Measurements from ENCODE around the gene CNIH4. TPM values are rescaled to one million over a fixed set of nuclear protein-coding genes. Genes with fewer than 3 reads are reported as not detected.

The CNIH4 gene
- total RNA-seq, 1 experiment from 2014 or later: 104 TPM

- Histone ChIP-seq H3K56ac (ENCODE audit: insufficient read length, low read depth, low read length) (no peak overlapping the region), H3K18ac (ENCODE audit: insufficient read length, low read depth, low read length) (no peak overlapping the region), H3K14ac (ENCODE audit: insufficient read depth, low read length) (no peak overlapping the region), H3K27ac (ENCODE audit: insufficient read length, low read depth, low read length) (no peak overlapping the region), H2AK5ac (ENCODE audit: insufficient read length, low read length) (no peak overlapping the region), H2BK5ac (ENCODE audit: insufficient read length, low read length) (no peak overlapping the region), H2BK12ac (ENCODE audit: insufficient read length, low read depth, low read length) (no peak overlapping the region), H3K79me2 (ENCODE audit: insufficient read depth, low read length) (peaks cover 14% of the 10 kb centered on the region; the same call in 1 of the 2 replicates), H3K4ac (ENCODE audit: low read depth, low read length) (no peak overlapping the region), H3T11ph (ENCODE audit: low read length) (no peak overlapping the region), H3K9ac (ENCODE audit: extremely low read depth, insufficient read length, low read length) (no peak overlapping the region), H3K4me1 (ENCODE audit: insufficient read depth, low read length) (no peaks in the 10 kb centered on the region), H3K4me2 (ENCODE audit: insufficient read depth, insufficient read length, low read length) (no peak overlapping the region), H3K9me3 (ENCODE audit: control insufficient read depth, low read depth, low read length) (no peaks in the 10 kb centered on the region), H2BK20ac (ENCODE audit: low read depth, low read length, poor library complexity, severe bottlenecking) (no peak overlapping the region), H3K27me3 (ENCODE audit: insufficient read depth, low read length) (no peaks in the 10 kb centered on the region), H3K23me2 (ENCODE audit: insufficient read length, low read depth, low read length, poor library complexity, severe bottlenecking) (peaks cover 9% of the 10 kb centered on the region), H2BK120ac (ENCODE audit: low read depth, low read length, poor library complexity, severe bottlenecking) (no peak overlapping the region), H4K91ac (ENCODE audit: insufficient read length, low read depth, low read length) (no peak overlapping the region), H4K20me1 (ENCODE audit: control insufficient read depth, insufficient read depth, insufficient read length) (no peaks in the 10 kb centered on the region), H3K79me1 (ENCODE audit: insufficient read depth, low read depth, low read length, poor library complexity, severe bottlenecking) (peaks cover 11% of the 10 kb centered on the region), H2BK15ac (ENCODE audit: low read depth, low read length) (no peak overlapping the region), H2AFZ (ENCODE audit: low read length) (no peak overlapping the region), H4K8ac (replicated peaks; ENCODE audit: insufficient read length, low read depth, low read length) (no peak overlapping the region), H3K23ac (ENCODE audit: insufficient read length, low read depth, low read length) (no peak overlapping the region), H4K5ac (ENCODE audit: insufficient read length, low read depth, low read length) (no peak overlapping the region)
- Mint-ChIP-seq H3K27me3 (ENCODE audit: low read depth) (no peaks in the 10 kb centered on the region), H3K36me3 (ENCODE audit: insufficient read depth in 1 of 3, low read depth in 3 of 3) (peaks cover 3 to 24% (median 15%) of the 10 kb centered on the region in 3 experiments; a peak in 5 of 7 replicates), H3K27ac (no peak overlapping the region), H3K4me1 (peaks cover 11 to 20% of the 10 kb centered on the region in 2 experiments; a peak in 3 of 4 replicates), H3K9me3 (no peaks in the 10 kb centered on the region), H3K4me3 (no peak overlapping the region)
- WGBS (ENCODE audit: extremely low coverage, insufficient read length, low lambda C conversion rate): no CpG with 5 or more reads among the region's 1 CpG
- TF ChIP-seq CTCF (conservative IDR thresholded peaks at IDR 0.05): no peak
- DNase-seq: no peak
Measured at GRCh38 chr1:224325959-224326358, 30.7 kb upstream of the CNIH4 start.

Measured in H9 (cell line).